Neural cell (in vitro differentiated cells): Measurements from ENCODE around the gene FSIP1. TPM values are rescaled to one million over a fixed set of nuclear protein-coding genes. Genes with fewer than 3 reads are reported as not detected.

ENCODE experiments used
- H2AFZ ChIP-seq: fragments of 200-600, 300-800 bp; sonication (generic), shearing (Covaris generic); 2 replicates; pipeline ENCODE4 v1.6.0; 2014; ENCODE audit warnings: low read depth, mild to moderate bottlenecking, antibody characterized with exemption, low read length, moderate library complexity
- H3F3A ChIP-seq: fragments of 200-600 bp; shearing (Covaris generic); 2 replicates; pipeline ENCODE4 v1.6.1; 2016; ENCODE audit warnings: mild to moderate bottlenecking, moderate library complexity, mixed read lengths, antibody characterized with exemption, low read length; ENCODE audit not compliant: insufficient read depth, poor library complexity, severe bottlenecking
- H3K27ac ChIP-seq: fragments of 200-600, 300-800 bp; sonication (generic), shearing (Covaris generic); 2 replicates; pipeline ENCODE4 v1.5.1; 2014; ENCODE audit warnings: mild to moderate bottlenecking, low read length, moderate library complexity
- H3K27me3 ChIP-seq: fragments of 300-800, 200-600 bp; sonication (generic), shearing (Covaris generic); 2 replicates; pipeline ENCODE4 v1.6.0; 2014; ENCODE audit warnings: mild to moderate bottlenecking, low read depth, low read length, moderate library complexity; ENCODE audit not compliant: insufficient read depth
- H3K36me3 ChIP-seq: fragments of 300-800, 200-600 bp; sonication (generic), shearing (Covaris generic); 2 replicates; pipeline ENCODE4 v1.5.1; 2014; ENCODE audit warnings: mild to moderate bottlenecking, antibody characterized with exemption, low read length, moderate library complexity; ENCODE audit not compliant: insufficient read depth
- H3K4me2 ChIP-seq: fragments of 300-800, 200-600 bp; sonication (generic), shearing (Covaris generic); 2 replicates; pipeline ENCODE4 v1.6.0; 2014; ENCODE audit warnings: mild to moderate bottlenecking, low read length
- H3K4me3 ChIP-seq: fragments of 300-800, 200-600 bp; sonication (generic), shearing (Covaris generic); 2 replicates; pipeline ENCODE4 v1.5.1; 2014; ENCODE audit warnings: mild to moderate bottlenecking, low read length, moderate library complexity
- H3K79me2 ChIP-seq: fragments of 200-600 bp; shearing (Covaris generic); replicated peaks from 2 replicates; pipeline ENCODE4 v1.6.0; 2014; ENCODE audit warnings: mild to moderate bottlenecking, low read length, moderate library complexity; ENCODE audit not compliant: insufficient read depth
- H3K9ac ChIP-seq: fragments of 300-800, 200-600 bp; sonication (generic), shearing (Covaris generic); 2 replicates; pipeline ENCODE4 v1.6.1; 2016; ENCODE audit warnings: mild to moderate bottlenecking, low read length, mixed read lengths
- H3K9me2 ChIP-seq: fragments of 200-600 bp; shearing (Covaris generic); 2 replicates; pipeline ENCODE4 v1.6.1; 2016; ENCODE audit warnings: mild to moderate bottlenecking, low read length, mixed read lengths; ENCODE audit not compliant: insufficient read depth
- H3K9me3 ChIP-seq: fragments of 200-600, 300-800 bp; sonication (generic), shearing (Covaris generic); 2 replicates; pipeline ENCODE4 v1.6.1; 2016; ENCODE audit warnings: mild to moderate bottlenecking, mixed run types, low read length, moderate library complexity, mixed read lengths
- H4K20me1 ChIP-seq: fragments of 200-600 bp; shearing (Covaris generic); 2 replicates; pipeline ENCODE4 v1.6.1; 2016; ENCODE audit warnings: mild to moderate bottlenecking, mixed run types; ENCODE audit not compliant: insufficient read depth
- EP300 ChIP-seq: fragments of 450-650 bp; conservative IDR thresholded peaks from 2 replicates; pipeline ENCODE4 v1.6.1; 2014; ENCODE audit warnings: antibody characterized with exemption, mild to moderate bottlenecking, moderate library complexity; ENCODE audit not compliant: poor library complexity, severe bottlenecking
- EZH2 ChIP-seq: fragments of 200-600, 300-800 bp; shearing (Covaris generic), sonication (generic); IDR thresholded peaks from 2 replicates; pipeline ENCODE4 v1.6.1; 2014; ENCODE audit warnings: antibody characterized with exemption, low read length, borderline replicate concordance, mild to moderate bottlenecking; ENCODE audit not compliant: insufficient read depth, poor library complexity, severe bottlenecking
- MXI1 ChIP-seq: fragments of 450-650 bp; conservative IDR thresholded peaks from 2 replicates; pipeline ENCODE4 v1.6.1; 2014; ENCODE audit warnings: antibody characterized with exemption, mild to moderate bottlenecking; ENCODE audit not compliant: poor library complexity, severe bottlenecking
- POLR2AphosphoS5 ChIP-seq: IDR thresholded peaks from 2 replicates; pipeline ENCODE4 v1.6.1; 2012
- RAD21 ChIP-seq: fragments of 450-650 bp; conservative IDR thresholded peaks from 2 replicates; pipeline ENCODE4 v1.6.1; 2014; ENCODE audit warnings: antibody characterized with exemption, mild to moderate bottlenecking, moderate library complexity
- SMC3 ChIP-seq: fragments of 450-650 bp; conservative IDR thresholded peaks from 2 replicates; pipeline ENCODE4 v1.6.1; 2014; ENCODE audit warnings: antibody characterized with exemption, mild to moderate bottlenecking, moderate library complexity; ENCODE audit not compliant: poor library complexity
- TAF1 ChIP-seq: IDR thresholded peaks from 2 replicates; pipeline ENCODE4 v1.6.1; 2012; ENCODE audit warnings: low read depth
- polyA plus RNA-seq: library from polyadenylated mRNA; depleted of rRNA; stranded (reverse); fragments of >200 nt; gene quantifications from 2 replicates; pipeline ENCODE4 v1.2.3, GENCODE V29; 2014
- TF ChIP-seq, protein P1 (sequence below): IDR thresholded peaks from 2 replicates; pipeline ENCODE4 v1.6.1; 2012; ENCODE audit warnings: borderline replicate concordance
- TF ChIP-seq, protein P2 (sequence below): fragments of 450-650 bp; IDR thresholded peaks from 2 replicates; pipeline ENCODE4 v1.5.1; 2014; ENCODE audit warnings: antibody characterized with exemption, mild to moderate bottlenecking, moderate library complexity; ENCODE audit not compliant: poor library complexity, severe bottlenecking

Gene FSIP1
- polyA plus RNA-seq, 1 donor from 2014 or later = 3.8 TPM

DNA sequence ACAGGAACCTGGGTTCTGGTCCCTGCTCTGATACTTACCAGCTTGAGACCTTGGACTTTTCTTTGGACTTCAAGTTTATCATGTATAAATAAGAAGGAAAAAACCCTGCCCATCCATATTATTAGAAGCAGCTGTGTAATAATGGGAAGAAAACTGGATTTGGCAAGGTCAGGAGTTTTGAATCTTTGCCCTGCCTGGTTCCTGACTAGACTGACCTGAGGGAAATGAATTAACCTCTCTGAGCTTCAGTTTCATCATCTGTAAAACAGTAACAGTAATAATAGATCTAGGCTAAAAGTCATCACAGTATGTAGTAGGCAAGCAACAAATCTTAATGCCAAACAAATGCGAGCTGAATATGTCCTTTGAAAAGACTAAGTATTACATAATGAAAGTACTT, 68.8 kb downstream of the FSIP1 start:
- no peak overlapping the region for H3K4me3 ChIP-seq
- H3K27me3 ChIP-seq = no peaks in the 10 kb centered on the region
- no peaks in the 10 kb centered on the region for H3F3A ChIP-seq
- no peaks in the 10 kb centered on the region for H3K9me2 ChIP-seq
- H3K4me2 ChIP-seq = no peak overlapping the region
- no peaks in the 10 kb centered on the region for H4K20me1 ChIP-seq
- no peaks in the 10 kb centered on the region for H3K36me3 ChIP-seq
- no peaks in the 10 kb centered on the region for H3K9me3 ChIP-seq
- no peak overlapping the region for H2AFZ ChIP-seq
- no peaks in the 10 kb centered on the region for H3K79me2 ChIP-seq
- H3K27ac ChIP-seq = no peak overlapping the region
- TF ChIP-seq, protein P1, sequence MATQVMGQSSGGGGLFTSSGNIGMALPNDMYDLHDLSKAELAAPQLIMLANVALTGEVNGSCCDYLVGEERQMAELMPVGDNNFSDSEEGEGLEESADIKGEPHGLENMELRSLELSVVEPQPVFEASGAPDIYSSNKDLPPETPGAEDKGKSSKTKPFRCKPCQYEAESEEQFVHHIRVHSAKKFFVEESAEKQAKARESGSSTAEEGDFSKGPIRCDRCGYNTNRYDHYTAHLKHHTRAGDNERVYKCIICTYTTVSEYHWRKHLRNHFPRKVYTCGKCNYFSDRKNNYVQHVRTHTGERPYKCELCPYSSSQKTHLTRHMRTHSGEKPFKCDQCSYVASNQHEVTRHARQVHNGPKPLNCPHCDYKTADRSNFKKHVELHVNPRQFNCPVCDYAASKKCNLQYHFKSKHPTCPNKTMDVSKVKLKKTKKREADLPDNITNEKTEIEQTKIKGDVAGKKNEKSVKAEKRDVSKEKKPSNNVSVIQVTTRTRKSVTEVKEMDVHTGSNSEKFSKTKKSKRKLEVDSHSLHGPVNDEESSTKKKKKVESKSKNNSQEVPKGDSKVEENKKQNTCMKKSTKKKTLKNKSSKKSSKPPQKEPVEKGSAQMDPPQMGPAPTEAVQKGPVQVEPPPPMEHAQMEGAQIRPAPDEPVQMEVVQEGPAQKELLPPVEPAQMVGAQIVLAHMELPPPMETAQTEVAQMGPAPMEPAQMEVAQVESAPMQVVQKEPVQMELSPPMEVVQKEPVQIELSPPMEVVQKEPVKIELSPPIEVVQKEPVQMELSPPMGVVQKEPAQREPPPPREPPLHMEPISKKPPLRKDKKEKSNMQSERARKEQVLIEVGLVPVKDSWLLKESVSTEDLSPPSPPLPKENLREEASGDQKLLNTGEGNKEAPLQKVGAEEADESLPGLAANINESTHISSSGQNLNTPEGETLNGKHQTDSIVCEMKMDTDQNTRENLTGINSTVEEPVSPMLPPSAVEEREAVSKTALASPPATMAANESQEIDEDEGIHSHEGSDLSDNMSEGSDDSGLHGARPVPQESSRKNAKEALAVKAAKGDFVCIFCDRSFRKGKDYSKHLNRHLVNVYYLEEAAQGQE = no peak
- TF ChIP-seq EP300 = no peak
- no peak for TF ChIP-seq MXI1
- TF ChIP-seq TAF1 = no peak
- no peak for TF ChIP-seq POLR2AphosphoS5
- TF ChIP-seq RAD21 = no peak
- TF ChIP-seq SMC3 = no peak
- TF ChIP-seq, protein P2, sequence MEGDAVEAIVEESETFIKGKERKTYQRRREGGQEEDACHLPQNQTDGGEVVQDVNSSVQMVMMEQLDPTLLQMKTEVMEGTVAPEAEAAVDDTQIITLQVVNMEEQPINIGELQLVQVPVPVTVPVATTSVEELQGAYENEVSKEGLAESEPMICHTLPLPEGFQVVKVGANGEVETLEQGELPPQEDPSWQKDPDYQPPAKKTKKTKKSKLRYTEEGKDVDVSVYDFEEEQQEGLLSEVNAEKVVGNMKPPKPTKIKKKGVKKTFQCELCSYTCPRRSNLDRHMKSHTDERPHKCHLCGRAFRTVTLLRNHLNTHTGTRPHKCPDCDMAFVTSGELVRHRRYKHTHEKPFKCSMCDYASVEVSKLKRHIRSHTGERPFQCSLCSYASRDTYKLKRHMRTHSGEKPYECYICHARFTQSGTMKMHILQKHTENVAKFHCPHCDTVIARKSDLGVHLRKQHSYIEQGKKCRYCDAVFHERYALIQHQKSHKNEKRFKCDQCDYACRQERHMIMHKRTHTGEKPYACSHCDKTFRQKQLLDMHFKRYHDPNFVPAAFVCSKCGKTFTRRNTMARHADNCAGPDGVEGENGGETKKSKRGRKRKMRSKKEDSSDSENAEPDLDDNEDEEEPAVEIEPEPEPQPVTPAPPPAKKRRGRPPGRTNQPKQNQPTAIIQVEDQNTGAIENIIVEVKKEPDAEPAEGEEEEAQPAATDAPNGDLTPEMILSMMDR = no peak
- TF ChIP-seq EZH2 = no peak
- H3K9ac ChIP-seq = no peak overlapping the region

DNA sequence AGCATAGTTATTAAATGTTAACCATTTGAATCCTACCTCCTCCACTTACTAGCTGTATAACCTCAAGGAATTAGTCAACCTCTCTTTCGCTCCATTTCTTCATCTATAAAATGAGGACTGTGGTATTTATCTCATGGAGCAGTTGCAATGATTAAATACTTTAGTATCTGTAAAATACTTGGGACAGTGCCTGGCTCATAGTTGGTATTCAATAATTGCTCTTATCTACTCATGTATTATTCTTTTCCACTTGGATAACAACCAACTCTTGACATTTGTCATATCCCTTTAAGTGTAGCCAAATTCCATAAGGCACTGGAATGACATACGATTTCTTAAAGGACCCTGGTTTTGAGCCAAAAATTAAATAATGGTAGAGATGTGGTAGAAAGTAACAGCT, 72.0 kb downstream of the FSIP1 start:
- TF ChIP-seq TAF1 (no peak), MXI1 (no peak), EZH2 (no peak), SMC3 (no peak), EP300 (no peak), POLR2AphosphoS5 (no peak), RAD21 (no peak)
- TF ChIP-seq, protein P1 = no peak
- TF ChIP-seq, protein P2 = no peak
- H3K9me3 ChIP-seq = no peaks in the 10 kb centered on the region
- H3K27me3 ChIP-seq = no peaks in the 10 kb centered on the region
- H3K4me3 ChIP-seq = no peak overlapping the region
- H3K27ac ChIP-seq = no peak overlapping the region
- no peaks in the 10 kb centered on the region for H3K79me2 ChIP-seq
- no peak overlapping the region for H3K4me2 ChIP-seq
- H3K9me2 ChIP-seq = no peaks in the 10 kb centered on the region
- no peaks in the 10 kb centered on the region for H4K20me1 ChIP-seq
- no peaks in the 10 kb centered on the region for H3K36me3 ChIP-seq
- no peaks in the 10 kb centered on the region for H3F3A ChIP-seq
- H3K9ac ChIP-seq = no peak overlapping the region
- H2AFZ ChIP-seq = no peak overlapping the region
